Suprapubic skin (tissue), 4 donors: ENCODE data around the gene B3GALT6. TPM values are rescaled to one million over a fixed set of nuclear protein-coding genes. Genes with fewer than 3 reads are reported as not detected.

Experiments used
- DNase-seq, 2 donors: peaks; one replicate each; pipeline ENCODE4 v3.0.0-alpha.2; 2019; ENCODE audit warnings: low spot score in 2 of 2
- H3K27ac ChIP-seq: fragments of 200-600 bp; sonication (generic); one replicate; pipeline ENCODE4 v1.5.1; 2019
- H3K27me3 ChIP-seq: fragments of 200-600 bp; sonication (generic); one replicate; pipeline ENCODE4 v1.5.1; 2019
- H3K36me3 ChIP-seq: fragments of 200-600 bp; sonication (generic); one replicate; pipeline ENCODE4 v1.5.1; 2019
- H3K4me1 ChIP-seq: fragments of 200-600 bp; sonication (generic); one replicate; pipeline ENCODE4 v1.5.1; 2019
- H3K4me3 ChIP-seq: fragments of 200-600 bp; sonication (generic); one replicate; pipeline ENCODE4 v1.5.1; 2019; ENCODE audit warnings: mild to moderate bottlenecking
- H3K9me3 ChIP-seq: fragments of 200-600 bp; sonication (generic); one replicate; pipeline ENCODE4 v1.5.1; 2019
- EP300 ChIP-seq: sonication (generic); formaldehyde crosslinking; IDR thresholded peaks from one replicate; pipeline ENCODE4 v1.6.1; 2017; ENCODE audit warnings: antibody characterized with exemption
- POLR2A ChIP-seq, 2 donors: fragments of 450-650 bp; IDR thresholded peaks; one replicate each; pipeline ENCODE4 v1.6.1; 2017; ENCODE audit warnings: antibody characterized with exemption in 2 of 2, mild to moderate bottlenecking in 2 of 2, moderate library complexity in 2 of 2
- POLR2AphosphoS5 ChIP-seq, 3 donors: sonication (generic); formaldehyde crosslinking; IDR thresholded peaks; one replicate each; pipeline ENCODE4 v1.6.1; 2017; ENCODE audit warnings: antibody characterized with exemption in 3 of 3
- WGBS: methylation state at CpG from one replicate; pipeline ENCODE4 v1.1.5; 2018; 5-methylcytosine and 5-hydroxymethylcytosine counted together
- total RNA-seq, 4 donors: library from RNA; depleted of rRNA; stranded (reverse); fragments of >200 nt; gene quantifications; one replicate each; pipeline ENCODE4 v1.1.0, GENCODE V29; 2016
- TF ChIP-seq, protein P1 (sequence below), 2 donors: fragments of 200-600 bp in 1 of 2; fragments of 450-650 bp in 1 of 2; sonication (generic) in 1 of 2; IDR thresholded peaks; one replicate each; pipeline ENCODE4 v1.5.1; 2016 to 2019; ENCODE audit warnings: antibody characterized with exemption in 2 of 2, mild to moderate bottlenecking in 1 of 2, moderate library complexity in 1 of 2

B3GALT6 gene
- total RNA-seq, 4 donors from 2014 or later, result 9.3 to 24.4 (median 16.4) TPM

- no peak for DNase-seq
- H3K4me3 ChIP-seq, result no peak overlapping the region
- H3K27me3 ChIP-seq, result peaks cover 38% of the 10 kb centered on the region
- no peaks in the 10 kb centered on the region for H3K36me3 ChIP-seq
- peaks cover 63% of the 10 kb centered on the region for H3K4me1 ChIP-seq
- TF ChIP-seq, protein P1, sequence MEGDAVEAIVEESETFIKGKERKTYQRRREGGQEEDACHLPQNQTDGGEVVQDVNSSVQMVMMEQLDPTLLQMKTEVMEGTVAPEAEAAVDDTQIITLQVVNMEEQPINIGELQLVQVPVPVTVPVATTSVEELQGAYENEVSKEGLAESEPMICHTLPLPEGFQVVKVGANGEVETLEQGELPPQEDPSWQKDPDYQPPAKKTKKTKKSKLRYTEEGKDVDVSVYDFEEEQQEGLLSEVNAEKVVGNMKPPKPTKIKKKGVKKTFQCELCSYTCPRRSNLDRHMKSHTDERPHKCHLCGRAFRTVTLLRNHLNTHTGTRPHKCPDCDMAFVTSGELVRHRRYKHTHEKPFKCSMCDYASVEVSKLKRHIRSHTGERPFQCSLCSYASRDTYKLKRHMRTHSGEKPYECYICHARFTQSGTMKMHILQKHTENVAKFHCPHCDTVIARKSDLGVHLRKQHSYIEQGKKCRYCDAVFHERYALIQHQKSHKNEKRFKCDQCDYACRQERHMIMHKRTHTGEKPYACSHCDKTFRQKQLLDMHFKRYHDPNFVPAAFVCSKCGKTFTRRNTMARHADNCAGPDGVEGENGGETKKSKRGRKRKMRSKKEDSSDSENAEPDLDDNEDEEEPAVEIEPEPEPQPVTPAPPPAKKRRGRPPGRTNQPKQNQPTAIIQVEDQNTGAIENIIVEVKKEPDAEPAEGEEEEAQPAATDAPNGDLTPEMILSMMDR (IDR thresholded peaks at IDR 0.05), result no peak
- TF ChIP-seq POLR2A (IDR thresholded peaks at IDR 0.05), result no peak
- no peak for TF ChIP-seq EP300
- no peak for TF ChIP-seq POLR2AphosphoS5 (IDR thresholded peaks at IDR 0.05)
- 70% methylated on average over 7 of the region's 8 CpGs for WGBS
- no peak overlapping the region for H3K27ac ChIP-seq
- no peaks in the 10 kb centered on the region for H3K9me3 ChIP-seq
Measured at GRCh38 chr1:1204425-1204920, 27.6 kb upstream of the B3GALT6 start.

GRCh38 chr1:1204998-1205768 is 26.9 kb upstream of the B3GALT6 start:
- TF ChIP-seq, protein P1 (IDR thresholded peaks at IDR 0.05), result no peak
- TF ChIP-seq POLR2AphosphoS5 (IDR thresholded peaks at IDR 0.05) (no peak), POLR2A (IDR thresholded peaks at IDR 0.05) (no peak), EP300 (no peak)
- no peaks in the 10 kb centered on the region for H3K36me3 ChIP-seq
- H3K4me3 ChIP-seq, result peak overlapping the region; percentile 44
- peaks cover 38% of the 10 kb centered on the region for H3K27me3 ChIP-seq
- no peak overlapping the region for H3K27ac ChIP-seq
- H3K4me1 ChIP-seq, result peaks cover 63% of the 10 kb centered on the region
- 80% methylated on average over 1 of the region's 19 CpGs for WGBS
- DNase-seq, result no peak
- H3K9me3 ChIP-seq, result no peaks in the 10 kb centered on the region

DNA sequence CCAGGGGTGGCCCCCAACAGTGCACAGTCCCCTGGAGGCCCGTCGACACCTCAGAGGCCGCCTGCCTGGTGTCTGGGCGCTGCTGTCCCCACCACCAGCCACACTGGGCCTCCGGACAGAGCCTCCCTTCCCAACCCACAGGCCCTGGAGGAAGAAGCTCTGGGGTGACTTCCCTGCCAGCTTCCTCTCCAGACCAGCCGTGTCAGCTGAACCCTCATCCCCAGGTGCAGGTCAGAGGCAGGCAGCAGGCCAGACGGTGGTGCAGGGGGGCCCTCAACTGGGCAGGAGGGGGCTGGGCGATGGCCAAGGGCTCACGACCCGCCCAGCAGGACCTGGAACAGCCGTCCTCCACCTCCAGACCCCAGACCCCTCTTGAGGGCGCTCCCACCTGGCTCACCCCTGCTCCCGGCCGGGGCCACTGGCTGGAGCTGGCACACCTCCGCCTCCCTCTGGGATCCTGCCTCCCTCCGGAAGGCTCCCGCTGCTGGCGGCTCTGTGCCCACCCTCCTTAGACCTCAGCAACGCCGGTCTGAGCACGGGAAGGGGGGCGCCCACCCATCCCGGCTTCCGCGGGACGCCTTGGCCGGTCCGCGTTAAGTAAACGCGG is 26.2 kb upstream of the B3GALT6 start:
- Histone ChIP-seq H3K27me3 (peaks cover 31% of the 10 kb centered on the region), H3K9me3 (no peaks in the 10 kb centered on the region), H3K4me1 (peaks cover 57% of the 10 kb centered on the region), H3K36me3 (no peaks in the 10 kb centered on the region), H3K4me3 (peak overlapping the region; percentile 44), H3K27ac (no peak overlapping the region)
- TF ChIP-seq, protein P1 (IDR thresholded peaks at IDR 0.05), result no peak
- TF ChIP-seq EP300, result no peak
- no peak for TF ChIP-seq POLR2AphosphoS5 (IDR thresholded peaks at IDR 0.05)
- no peak for TF ChIP-seq POLR2A (IDR thresholded peaks at IDR 0.05)
- DNase-seq, result peak in 1 of 2 donors; percentile 61
- WGBS, result 20% methylated on average over 4 of the region's 31 CpGs

DNA sequence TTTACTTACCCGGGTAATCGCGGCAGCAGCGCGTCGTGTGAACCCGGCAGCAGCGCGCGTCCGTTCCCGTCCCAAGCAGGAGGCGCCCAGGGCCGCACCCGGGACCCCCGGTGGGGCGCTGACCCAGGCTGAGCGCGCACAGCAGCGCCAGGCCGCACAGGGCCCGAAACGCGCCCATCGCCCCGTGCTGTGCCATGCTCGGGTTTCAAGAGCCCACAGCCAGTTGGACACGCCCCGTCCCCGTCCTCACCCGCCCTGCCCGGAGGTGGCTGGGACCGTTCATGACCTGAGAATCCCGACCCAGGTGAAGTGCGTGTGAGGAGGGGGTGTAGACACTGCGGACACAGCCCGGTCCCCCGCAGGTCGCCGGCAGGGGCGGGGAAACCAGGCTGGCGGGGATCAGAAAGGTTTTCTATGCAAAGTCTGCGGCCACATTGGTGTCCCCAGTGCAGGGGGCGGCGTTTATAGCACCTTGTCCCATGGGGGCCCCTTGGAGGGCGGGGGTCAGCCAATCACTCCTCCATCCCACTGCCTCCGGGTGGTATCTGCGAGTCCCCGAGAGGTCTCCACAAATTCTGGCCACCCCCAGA is 25.6 kb upstream of the B3GALT6 start, which contains the start of gene TNFRSF18:
Gene TNFRSF18 (minus strand): TSS at position 217 of the 590 bp plus-strand sequence. CDS start 21 bp downstream, at position 196.
- Histone ChIP-seq H3K9me3 (no peaks in the 10 kb centered on the region), H3K4me3 (peak within 1 kb of the TSS; percentile 44), H3K4me1 (peaks cover 51% of the 10 kb centered on the region), H3K27me3 (peaks cover 31% of the 10 kb centered on the region), H3K36me3 (no peaks in the 10 kb centered on the region), H3K27ac (no peak within 1 kb of the TSS)
- peak in 1 of 2 donors; percentile 73 for DNase-seq
- no peak for TF ChIP-seq EP300
- TF ChIP-seq, protein P1 (IDR thresholded peaks at IDR 0.05), result no peak
- TF ChIP-seq POLR2AphosphoS5 (IDR thresholded peaks at IDR 0.05), result no peak
- no peak for TF ChIP-seq POLR2A (IDR thresholded peaks at IDR 0.05)
- no CpG with 5 or more reads among the region's 49 CpGs for WGBS
